ENCODE measurements around the gene C16orf92. TPM values are rescaled to one million over a fixed set of nuclear protein-coding genes. Genes with fewer than 3 reads are reported as not detected.

Gene C16orf92
- total and polyA plus RNA-seq, 2 experiments from 2014 or later = 0.34 TPM; not detected in 1

DNA sequence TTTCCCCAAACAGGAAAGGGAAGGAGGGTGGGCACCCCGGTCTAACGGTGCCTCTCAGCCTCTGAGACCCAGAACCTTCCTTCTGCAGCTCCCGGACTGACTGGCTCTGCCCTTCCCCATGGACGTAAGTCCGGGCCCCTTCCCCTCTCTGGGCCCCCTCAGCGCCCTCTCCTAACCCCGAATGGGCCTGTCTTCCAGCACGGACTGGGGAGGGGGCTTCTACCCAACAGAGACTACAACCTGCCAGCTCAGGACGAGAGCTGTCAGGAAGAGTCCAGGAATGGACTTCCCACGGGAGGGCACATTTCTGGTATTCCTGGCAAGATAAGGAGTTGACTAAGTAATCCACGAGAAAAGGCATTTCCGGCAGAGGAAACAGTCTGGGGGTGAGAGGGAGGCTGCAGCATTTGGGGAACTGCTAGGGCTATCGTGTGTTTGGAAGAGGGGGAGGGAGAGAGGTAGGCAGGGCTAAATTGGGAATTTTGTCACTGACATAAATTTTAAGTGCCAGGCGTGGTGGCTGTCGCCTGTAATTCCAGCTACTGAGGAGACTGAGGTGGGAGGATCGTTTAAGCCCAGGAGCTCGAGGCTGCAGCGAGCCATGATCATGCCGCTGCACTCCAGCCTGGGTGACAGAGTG lies 30.5 kb downstream of the C16orf92 start (continued):
- TF ChIP-seq, protein P1, sequence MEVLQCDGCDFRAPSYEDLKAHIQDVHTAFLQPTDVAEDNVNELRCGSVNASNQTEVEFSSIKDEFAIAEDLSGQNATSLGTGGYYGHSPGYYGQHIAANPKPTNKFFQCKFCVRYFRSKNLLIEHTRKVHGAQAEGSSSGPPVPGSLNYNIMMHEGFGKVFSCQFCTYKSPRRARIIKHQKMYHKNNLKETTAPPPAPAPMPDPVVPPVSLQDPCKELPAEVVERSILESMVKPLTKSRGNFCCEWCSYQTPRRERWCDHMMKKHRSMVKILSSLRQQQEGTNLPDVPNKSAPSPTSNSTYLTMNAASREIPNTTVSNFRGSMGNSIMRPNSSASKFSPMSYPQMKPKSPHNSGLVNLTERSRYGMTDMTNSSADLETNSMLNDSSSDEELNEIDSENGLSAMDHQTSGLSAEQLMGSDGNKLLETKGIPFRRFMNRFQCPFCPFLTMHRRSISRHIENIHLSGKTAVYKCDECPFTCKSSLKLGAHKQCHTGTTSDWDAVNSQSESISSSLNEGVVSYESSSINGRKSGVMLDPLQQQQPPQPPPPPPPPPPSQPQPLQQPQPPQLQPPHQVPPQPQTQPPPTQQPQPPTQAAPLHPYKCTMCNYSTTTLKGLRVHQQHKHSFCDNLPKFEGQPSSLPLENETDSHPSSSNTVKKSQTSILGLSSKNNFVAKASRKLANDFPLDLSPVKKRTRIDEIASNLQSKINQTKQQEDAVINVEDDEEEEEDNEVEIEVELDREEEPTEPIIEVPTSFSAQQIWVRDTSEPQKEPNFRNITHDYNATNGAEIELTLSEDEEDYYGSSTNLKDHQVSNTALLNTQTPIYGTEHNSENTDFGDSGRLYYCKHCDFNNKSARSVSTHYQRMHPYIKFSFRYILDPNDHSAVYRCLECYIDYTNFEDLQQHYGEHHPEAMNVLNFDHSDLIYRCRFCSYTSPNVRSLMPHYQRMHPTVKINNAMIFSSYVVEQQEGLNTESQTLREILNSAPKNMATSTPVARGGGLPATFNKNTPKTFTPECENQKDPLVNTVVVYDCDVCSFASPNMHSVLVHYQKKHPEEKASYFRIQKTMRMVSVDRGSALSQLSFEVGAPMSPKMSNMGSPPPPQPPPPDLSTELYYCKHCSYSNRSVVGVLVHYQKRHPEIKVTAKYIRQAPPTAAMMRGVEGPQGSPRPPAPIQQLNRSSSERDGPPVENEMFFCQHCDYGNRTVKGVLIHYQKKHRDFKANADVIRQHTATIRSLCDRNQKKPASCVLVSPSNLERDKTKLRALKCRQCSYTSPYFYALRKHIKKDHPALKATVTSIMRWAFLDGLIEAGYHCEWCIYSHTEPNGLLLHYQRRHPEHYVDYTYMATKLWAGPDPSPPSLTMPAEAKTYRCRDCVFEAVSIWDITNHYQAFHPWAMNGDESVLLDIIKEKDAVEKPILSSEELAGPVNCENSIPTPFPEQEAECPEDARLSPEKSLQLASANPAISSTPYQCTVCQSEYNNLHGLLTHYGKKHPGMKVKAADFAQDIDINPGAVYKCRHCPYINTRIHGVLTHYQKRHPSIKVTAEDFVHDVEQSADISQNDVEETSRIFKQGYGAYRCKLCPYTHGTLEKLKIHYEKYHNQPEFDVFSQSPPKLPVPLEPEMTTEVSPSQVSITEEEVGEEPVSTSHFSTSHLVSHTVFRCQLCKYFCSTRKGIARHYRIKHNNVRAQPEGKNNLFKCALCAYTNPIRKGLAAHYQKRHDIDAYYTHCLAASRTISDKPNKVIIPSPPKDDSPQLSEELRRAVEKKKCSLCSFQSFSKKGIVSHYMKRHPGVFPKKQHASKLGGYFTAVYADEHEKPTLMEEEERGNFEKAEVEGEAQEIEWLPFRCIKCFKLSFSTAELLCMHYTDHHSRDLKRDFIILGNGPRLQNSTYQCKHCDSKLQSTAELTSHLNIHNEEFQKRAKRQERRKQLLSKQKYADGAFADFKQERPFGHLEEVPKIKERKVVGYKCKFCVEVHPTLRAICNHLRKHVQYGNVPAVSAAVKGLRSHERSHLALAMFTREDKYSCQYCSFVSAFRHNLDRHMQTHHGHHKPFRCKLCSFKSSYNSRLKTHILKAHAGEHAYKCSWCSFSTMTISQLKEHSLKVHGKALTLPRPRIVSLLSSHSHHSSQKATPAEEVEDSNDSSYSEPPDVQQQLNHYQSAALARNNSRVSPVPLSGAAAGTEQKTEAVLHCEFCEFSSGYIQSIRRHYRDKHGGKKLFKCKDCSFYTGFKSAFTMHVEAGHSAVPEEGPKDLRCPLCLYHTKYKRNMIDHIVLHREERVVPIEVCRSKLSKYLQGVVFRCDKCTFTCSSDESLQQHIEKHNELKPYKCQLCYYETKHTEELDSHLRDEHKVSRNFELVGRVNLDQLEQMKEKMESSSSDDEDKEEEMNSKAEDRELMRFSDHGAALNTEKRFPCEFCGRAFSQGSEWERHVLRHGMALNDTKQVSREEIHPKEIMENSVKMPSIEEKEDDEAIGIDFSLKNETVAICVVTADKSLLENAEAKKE (CRISPR knock-in tag; IDR thresholded peaks at IDR 0.05) = no peak
- no peak for TF ChIP-seq NANOG (IDR thresholded peaks at IDR 0.05; ENCODE audit: borderline replicate concordance)
- TF ChIP-seq STAT1 (IDR thresholded peaks at IDR 0.05; ENCODE audit: unreplicated experiment) = no peak
- TF ChIP-seq CREB1 (CRISPR knock-in tag; IDR thresholded peaks at IDR 0.05; ENCODE audit: low read depth) = no peak

DNA sequence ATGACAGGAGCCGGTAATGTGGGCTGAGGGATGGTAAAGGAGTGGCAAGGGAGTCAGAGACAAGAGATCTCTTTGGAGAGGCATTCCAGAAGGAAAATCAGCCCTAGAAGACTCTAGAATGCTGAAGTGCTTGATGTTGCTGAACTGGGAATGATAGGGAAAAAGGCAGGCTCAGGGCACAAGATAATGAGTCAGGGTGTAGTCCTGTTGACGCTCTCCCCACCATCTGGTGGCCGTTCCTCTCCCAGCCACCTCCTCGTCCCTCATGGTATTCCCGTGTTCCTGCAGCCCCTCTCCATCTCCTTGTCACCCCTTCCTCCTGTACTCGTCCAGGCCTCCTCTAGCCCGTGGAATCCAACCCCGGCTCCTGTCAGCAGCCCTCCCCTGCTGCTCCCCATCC lies 31.5 kb downstream of the C16orf92 start:
- Mint-ChIP-seq H3K27me3 (ENCODE audit: insufficient read depth, low read depth, poor library complexity) (peaks cover 19% of the 10 kb centered on the region), H3K9me3 (no peaks in the 10 kb centered on the region), H3K4me3 (peak overlapping the region; percentile 61), H3K4me1 (peaks cover 14% of the 10 kb centered on the region), H3K27ac (no peak overlapping the region), H3K36me3 (ENCODE audit: low read depth) (no peaks in the 10 kb centered on the region)
- ATAC-seq (no peak), DNase-seq (ENCODE audit: low spot score) (no peak)
- H3K27me3 ChIP-seq (ENCODE audit: insufficient read depth) = 0 out of 2 replicates have a peak, but pooled peaks cover 6% of the 10 kb centered on the region
- H3K4me2 ChIP-seq = no peak overlapping the region
- H3F3A ChIP-seq (replicated peaks; ENCODE audit: low read depth) = peaks cover 8% of the 10 kb centered on the region
- no peak overlapping the region for H2AFZ ChIP-seq
- no peaks in the 10 kb centered on the region for H3K9me2 ChIP-seq (ENCODE audit: insufficient read depth)
- no peak overlapping the region for H3K27ac ChIP-seq (ENCODE audit: low read depth)
- H4K20me1 ChIP-seq (replicated peaks; ENCODE audit: insufficient read depth) = no peaks in the 10 kb centered on the region
- peaks cover 6% of the 10 kb centered on the region; the same call in 1 of the 2 replicates for H3K4me1 ChIP-seq (ENCODE audit: insufficient read depth)
- H3K36me3 ChIP-seq (ENCODE audit: insufficient read depth) = no peaks in the 10 kb centered on the region
- H3K4me3 ChIP-seq = no peak overlapping the region
- H3K79me2 ChIP-seq (replicated peaks; ENCODE audit: insufficient read depth) = no peaks in the 10 kb centered on the region
- no peak for TF ChIP-seq ZNF114 (CRISPR knock-in tag; IDR thresholded peaks at IDR 0.05)
- TF ChIP-seq NANOG (IDR thresholded peaks at IDR 0.05; ENCODE audit: borderline replicate concordance) = no peak
- TF ChIP-seq STAT1 (IDR thresholded peaks at IDR 0.05; ENCODE audit: unreplicated experiment) = no peak
- TF ChIP-seq, protein P2, sequence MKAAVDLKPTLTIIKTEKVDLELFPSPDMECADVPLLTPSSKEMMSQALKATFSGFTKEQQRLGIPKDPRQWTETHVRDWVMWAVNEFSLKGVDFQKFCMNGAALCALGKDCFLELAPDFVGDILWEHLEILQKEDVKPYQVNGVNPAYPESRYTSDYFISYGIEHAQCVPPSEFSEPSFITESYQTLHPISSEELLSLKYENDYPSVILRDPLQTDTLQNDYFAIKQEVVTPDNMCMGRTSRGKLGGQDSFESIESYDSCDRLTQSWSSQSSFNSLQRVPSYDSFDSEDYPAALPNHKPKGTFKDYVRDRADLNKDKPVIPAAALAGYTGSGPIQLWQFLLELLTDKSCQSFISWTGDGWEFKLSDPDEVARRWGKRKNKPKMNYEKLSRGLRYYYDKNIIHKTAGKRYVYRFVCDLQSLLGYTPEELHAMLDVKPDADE (IDR thresholded peaks at IDR 0.05) = no peak
- no peak for TF ChIP-seq JUNB (IDR thresholded peaks at IDR 0.05; ENCODE audit: unreplicated experiment)
- TF ChIP-seq, protein P3, sequence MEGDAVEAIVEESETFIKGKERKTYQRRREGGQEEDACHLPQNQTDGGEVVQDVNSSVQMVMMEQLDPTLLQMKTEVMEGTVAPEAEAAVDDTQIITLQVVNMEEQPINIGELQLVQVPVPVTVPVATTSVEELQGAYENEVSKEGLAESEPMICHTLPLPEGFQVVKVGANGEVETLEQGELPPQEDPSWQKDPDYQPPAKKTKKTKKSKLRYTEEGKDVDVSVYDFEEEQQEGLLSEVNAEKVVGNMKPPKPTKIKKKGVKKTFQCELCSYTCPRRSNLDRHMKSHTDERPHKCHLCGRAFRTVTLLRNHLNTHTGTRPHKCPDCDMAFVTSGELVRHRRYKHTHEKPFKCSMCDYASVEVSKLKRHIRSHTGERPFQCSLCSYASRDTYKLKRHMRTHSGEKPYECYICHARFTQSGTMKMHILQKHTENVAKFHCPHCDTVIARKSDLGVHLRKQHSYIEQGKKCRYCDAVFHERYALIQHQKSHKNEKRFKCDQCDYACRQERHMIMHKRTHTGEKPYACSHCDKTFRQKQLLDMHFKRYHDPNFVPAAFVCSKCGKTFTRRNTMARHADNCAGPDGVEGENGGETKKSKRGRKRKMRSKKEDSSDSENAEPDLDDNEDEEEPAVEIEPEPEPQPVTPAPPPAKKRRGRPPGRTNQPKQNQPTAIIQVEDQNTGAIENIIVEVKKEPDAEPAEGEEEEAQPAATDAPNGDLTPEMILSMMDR (conservative IDR thresholded peaks at IDR 0.05; ENCODE audit: low read depth in 2 of 2) = no peak
